ENCODE data around the gene CBLC.

Gene CBLC

GRCh38 chr19:44803442-44804428 is 26.0 kb downstream of the CBLC start:
- DNase-seq = no peak

GRCh38 chr19:44806291-44806690 is 28.6 kb downstream of the CBLC start:
- DNase-seq = no peak

GRCh38 chr19:44807162-44807561 is 29.5 kb downstream of the CBLC start:
- DNase-seq = no peak

GRCh38 chr19:44807652-44808462 is 30.2 kb downstream of the CBLC start:
- no peak for DNase-seq

- no peak for DNase-seq
Observed at GRCh38 chr19:44808463-44809371, 31.0 kb downstream of the CBLC start, which contains the start of gene BCAM. Gene BCAM, plus strand, starts transcription at chr19:44809103. Its CDS starts 22 bp downstream, at chr19:44809125.

- no peak for DNase-seq
Observed at GRCh38 chr19:44809577-44810233, 32.0 kb downstream of the CBLC start.

GRCh38 chr19:44810234-44811121 is 32.8 kb downstream of the CBLC start:
- no peak for DNase-seq

GRCh38 chr19:44811122-44811419 is 33.4 kb downstream of the CBLC start:
- no peak for DNase-seq

- no peak for DNase-seq
Observed at GRCh38 chr19:44812142-44812718, 34.5 kb downstream of the CBLC start.

- DNase-seq = no peak
Observed at GRCh38 chr19:44813070-44813840, 35.6 kb downstream of the CBLC start.

GRCh38 chr19:44813841-44814470 is 36.3 kb downstream of the CBLC start:
- DNase-seq = no peak

GRCh38 chr19:44814517-44814916 is 36.8 kb downstream of the CBLC start:
- DNase-seq = no peak

GRCh38 chr19:44816301-44816700 is 38.6 kb downstream of the CBLC start:
- DNase-seq = no peak

GRCh38 chr19:44817725-44818465 is 40.2 kb downstream of the CBLC start:
- DNase-seq = no peak

- no peak for DNase-seq
Observed at GRCh38 chr19:44818466-44819031, 40.9 kb downstream of the CBLC start.

GRCh38 chr19:44819246-44819832 is 41.6 kb downstream of the CBLC start:
- no peak for DNase-seq

- no peak for DNase-seq
Observed at GRCh38 chr19:44820648-44821609, 43.2 kb downstream of the CBLC start.
